ENCODE data around the gene SPDYE18. TPM values are rescaled to one million over a fixed set of nuclear protein-coding genes. Genes with fewer than 3 reads are reported as not detected.
"Not testable (repeated sequence)": the region's sequence is repeated elsewhere in the genome, so short reads cannot be mapped to it uniquely, and the experiment has no call there.

Gene SPDYE18, protein sequence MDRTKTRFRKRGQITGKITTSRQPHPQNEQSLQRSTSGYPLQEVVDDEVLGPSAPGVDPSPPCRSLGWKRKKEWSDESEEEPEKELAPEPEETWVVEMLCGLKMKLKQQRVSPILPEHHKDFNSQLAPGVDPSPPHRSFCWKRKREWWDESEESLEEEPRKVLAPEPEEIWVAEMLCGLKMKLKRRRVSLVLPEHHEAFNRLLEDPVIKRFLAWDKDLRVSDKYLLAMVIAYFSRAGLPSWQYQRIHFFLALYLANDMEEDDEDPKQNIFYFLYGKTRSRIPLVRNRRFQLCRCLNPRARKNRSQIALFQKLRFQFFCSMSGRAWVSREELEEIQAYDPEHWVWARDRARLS
- total RNA-seq (2022), result 0.47 TPM in 1 of 2 replicates, not detected in the other
- Bru-seq, nascent RNA, result percentile 23 among the genes with signal in this experiment
- BruChase-seq, experiment 1, labeled RNA remaining after a 6-hour chase, result percentile 18 among the genes with signal in this experiment
- percentile 22 among the genes with signal in this experiment for BruChase-seq, experiment 2, labeled RNA remaining after a 2-hour chase
- long read RNA-seq, partial matches to known transcripts, result 0 of 19 reads
- long read RNA-seq, other reads (novel, unspliced or antisense), result 19 of 19 reads

DNA sequence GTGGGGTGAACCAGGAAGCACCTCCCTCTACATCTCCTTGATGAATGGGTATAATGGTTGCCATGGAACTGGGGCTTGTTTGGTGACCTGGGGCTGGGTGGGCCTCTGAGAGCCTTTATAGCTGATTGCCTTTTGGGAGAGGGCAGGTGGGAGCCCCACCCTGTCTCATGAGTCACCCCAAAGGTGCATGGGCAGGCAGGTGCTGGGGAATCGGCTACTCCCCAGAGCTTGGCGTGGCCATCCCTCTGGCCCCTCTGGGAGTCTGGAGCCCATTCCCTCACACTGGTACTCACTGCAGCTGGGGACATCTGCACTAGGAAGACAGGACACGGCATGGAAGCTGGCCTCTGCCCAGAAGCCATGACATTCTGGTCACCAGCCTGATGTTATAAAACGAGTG lies at the start of gene SPDYE18:
TSS of gene SPDYE18 (minus strand) at position 2 of the 400 bp plus-strand sequence. CDS start 2,046 bp downstream, outside the sequence.
- CTCF ChIA-PET; H3K9me3 Mint-ChIP-seq (ENCODE audit: low read depth, unreplicated experiment): not testable (repeated sequence)

DNA sequence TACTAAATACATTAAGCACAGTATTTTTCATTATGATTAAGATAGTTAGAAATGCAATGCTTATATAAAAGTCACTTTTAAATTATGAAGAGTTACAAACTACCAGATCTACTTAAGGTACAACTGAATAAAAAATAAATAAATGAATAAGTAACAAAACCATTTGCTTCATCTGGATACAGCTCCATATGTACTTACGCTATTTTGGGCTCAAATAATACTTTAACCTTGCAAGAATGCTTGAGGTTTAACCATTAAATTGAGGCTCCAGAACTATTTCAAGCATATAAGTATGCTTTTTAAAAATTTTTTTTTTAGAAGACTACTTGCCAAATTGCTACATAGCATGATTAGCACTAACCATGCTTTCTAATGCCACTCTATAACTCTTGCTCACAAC lies 46.0 kb upstream of the SPDYE18 start:
- DNase-seq; H3K4me1 Mint-ChIP-seq (ENCODE audit: low read depth, unreplicated experiment); BruUV-seq (replicated peaks); H3K27me3 Mint-ChIP-seq (ENCODE audit: unreplicated experiment); CTCF ChIA-PET; H3K9me3 Mint-ChIP-seq (ENCODE audit: low read depth, unreplicated experiment); H3K4me3 Mint-ChIP-seq (ENCODE audit: low read depth, unreplicated experiment); H3K27ac Mint-ChIP-seq (ENCODE audit: unreplicated experiment); H3K36me3 Mint-ChIP-seq (ENCODE audit: insufficient read depth, unreplicated experiment); intact Hi-C loops (cut with micrococcal nuclease; ENCODE audit: unreplicated experiment): not testable (repeated sequence)

More for the DNA sequence above, at the start of gene SPDYE18:
- intact Hi-C loops (cut with micrococcal nuclease; ENCODE audit: unreplicated experiment); H3K36me3 Mint-ChIP-seq (ENCODE audit: insufficient read depth, unreplicated experiment); H3K27ac Mint-ChIP-seq (ENCODE audit: unreplicated experiment); H3K4me1 Mint-ChIP-seq (ENCODE audit: low read depth, unreplicated experiment); BruUV-seq (replicated peaks); DNase-seq; H3K4me3 Mint-ChIP-seq (ENCODE audit: low read depth, unreplicated experiment); H3K27me3 Mint-ChIP-seq (ENCODE audit: unreplicated experiment): not testable (repeated sequence)

DNA sequence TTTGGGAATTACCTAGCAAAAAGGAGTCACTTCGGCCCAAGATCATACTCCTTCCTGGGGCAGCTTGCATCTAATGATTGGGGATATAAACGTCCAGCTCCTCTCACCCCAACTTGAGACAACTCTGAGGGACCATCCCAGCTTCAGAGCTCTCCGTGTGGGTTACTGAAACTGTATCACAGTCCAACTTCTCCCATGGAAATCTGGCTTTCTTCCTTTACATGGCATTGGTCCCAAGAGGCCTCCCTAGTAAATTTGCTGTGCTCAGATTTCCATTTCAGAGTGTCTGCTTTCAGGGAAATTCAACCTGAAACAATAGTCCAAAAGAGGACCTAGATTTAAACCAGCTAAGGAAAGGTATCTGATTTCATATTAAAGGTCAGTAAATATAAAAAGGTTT lies 45.3 kb upstream of the SPDYE18 start:
- DNase-seq; H3K36me3 Mint-ChIP-seq (ENCODE audit: insufficient read depth, unreplicated experiment); H3K9me3 Mint-ChIP-seq (ENCODE audit: low read depth, unreplicated experiment); intact Hi-C loops (cut with micrococcal nuclease; ENCODE audit: unreplicated experiment); BruUV-seq (replicated peaks); H3K4me3 Mint-ChIP-seq (ENCODE audit: low read depth, unreplicated experiment); H3K27ac Mint-ChIP-seq (ENCODE audit: unreplicated experiment); H3K4me1 Mint-ChIP-seq (ENCODE audit: low read depth, unreplicated experiment); H3K27me3 Mint-ChIP-seq (ENCODE audit: unreplicated experiment); CTCF ChIA-PET: not testable (repeated sequence)

DNA sequence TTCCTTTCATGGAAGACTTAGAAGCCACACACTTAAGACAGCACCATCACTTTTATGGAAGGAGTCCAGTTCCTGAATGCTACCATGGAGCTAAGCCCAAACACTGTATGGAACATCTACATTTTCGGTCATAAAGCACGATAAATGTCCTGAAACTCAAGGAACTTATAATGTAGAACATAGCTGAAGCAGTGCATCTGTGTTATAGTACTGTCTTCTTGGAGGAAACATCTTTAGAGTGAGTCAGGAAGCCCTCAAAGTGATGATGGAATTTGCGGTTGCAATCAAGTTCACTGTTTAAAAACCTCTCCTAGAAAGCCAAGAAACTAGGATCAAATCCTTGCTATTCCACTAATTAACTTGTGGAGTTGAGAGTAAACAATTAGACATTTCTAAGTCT lies 43.5 kb upstream of the SPDYE18 start:
- CTCF ChIA-PET; H3K36me3 Mint-ChIP-seq (ENCODE audit: insufficient read depth, unreplicated experiment); H3K4me1 Mint-ChIP-seq (ENCODE audit: low read depth, unreplicated experiment); BruUV-seq (replicated peaks); intact Hi-C loops (cut with micrococcal nuclease; ENCODE audit: unreplicated experiment); H3K9me3 Mint-ChIP-seq (ENCODE audit: low read depth, unreplicated experiment); H3K4me3 Mint-ChIP-seq (ENCODE audit: low read depth, unreplicated experiment); DNase-seq; H3K27me3 Mint-ChIP-seq (ENCODE audit: unreplicated experiment); H3K27ac Mint-ChIP-seq (ENCODE audit: unreplicated experiment): not testable (repeated sequence)

DNA sequence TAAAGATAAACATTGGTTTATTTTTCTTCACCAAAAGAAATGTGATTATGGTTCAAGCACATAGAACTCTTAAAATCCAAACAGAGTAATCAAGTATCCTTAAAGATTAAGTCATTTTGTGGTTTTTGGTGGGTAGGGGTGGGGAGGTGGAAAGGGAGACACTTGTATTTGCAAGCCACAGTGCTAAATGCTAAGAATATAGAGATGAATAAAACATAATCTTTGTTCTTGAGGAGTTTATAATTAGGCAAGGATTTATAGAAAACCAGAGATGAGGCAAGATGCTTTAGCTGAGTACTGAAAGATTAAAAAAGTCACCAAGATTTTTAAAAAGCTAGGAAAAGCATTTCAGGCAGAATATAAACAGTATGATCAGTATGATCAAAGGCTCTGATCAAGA lies 40.3 kb upstream of the SPDYE18 start:
- BruUV-seq (replicated peaks); DNase-seq; intact Hi-C loops (cut with micrococcal nuclease; ENCODE audit: unreplicated experiment); H3K4me1 Mint-ChIP-seq (ENCODE audit: low read depth, unreplicated experiment); H3K4me3 Mint-ChIP-seq (ENCODE audit: low read depth, unreplicated experiment); H3K36me3 Mint-ChIP-seq (ENCODE audit: insufficient read depth, unreplicated experiment); H3K9me3 Mint-ChIP-seq (ENCODE audit: low read depth, unreplicated experiment); H3K27me3 Mint-ChIP-seq (ENCODE audit: unreplicated experiment); CTCF ChIA-PET; H3K27ac Mint-ChIP-seq (ENCODE audit: unreplicated experiment): not testable (repeated sequence)

DNA sequence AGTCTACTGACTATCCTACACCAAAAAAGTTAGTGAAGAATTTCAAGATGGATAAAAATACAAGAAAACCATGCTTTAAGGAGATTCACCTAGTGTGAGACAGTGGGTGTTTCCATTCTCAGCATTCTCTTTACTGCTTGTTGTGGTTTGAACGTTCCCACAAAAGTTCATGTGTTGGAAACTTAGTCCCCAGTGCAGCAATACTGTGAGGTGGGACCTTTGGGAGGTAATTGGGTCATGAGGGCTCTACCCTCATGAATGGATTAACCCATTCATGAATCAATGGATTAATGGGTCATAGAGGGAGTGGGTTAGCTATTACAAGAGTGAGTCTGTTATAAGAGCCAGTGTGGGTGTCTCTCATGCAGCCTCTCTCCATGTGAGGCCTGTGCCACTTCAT lies 38.8 kb upstream of the SPDYE18 start:
- H3K4me3 Mint-ChIP-seq (ENCODE audit: low read depth, unreplicated experiment); BruUV-seq (replicated peaks); CTCF ChIA-PET; H3K27ac Mint-ChIP-seq (ENCODE audit: unreplicated experiment); H3K27me3 Mint-ChIP-seq (ENCODE audit: unreplicated experiment); DNase-seq; H3K4me1 Mint-ChIP-seq (ENCODE audit: low read depth, unreplicated experiment); H3K36me3 Mint-ChIP-seq (ENCODE audit: insufficient read depth, unreplicated experiment); intact Hi-C loops (cut with micrococcal nuclease; ENCODE audit: unreplicated experiment); H3K9me3 Mint-ChIP-seq (ENCODE audit: low read depth, unreplicated experiment): not testable (repeated sequence)

DNA sequence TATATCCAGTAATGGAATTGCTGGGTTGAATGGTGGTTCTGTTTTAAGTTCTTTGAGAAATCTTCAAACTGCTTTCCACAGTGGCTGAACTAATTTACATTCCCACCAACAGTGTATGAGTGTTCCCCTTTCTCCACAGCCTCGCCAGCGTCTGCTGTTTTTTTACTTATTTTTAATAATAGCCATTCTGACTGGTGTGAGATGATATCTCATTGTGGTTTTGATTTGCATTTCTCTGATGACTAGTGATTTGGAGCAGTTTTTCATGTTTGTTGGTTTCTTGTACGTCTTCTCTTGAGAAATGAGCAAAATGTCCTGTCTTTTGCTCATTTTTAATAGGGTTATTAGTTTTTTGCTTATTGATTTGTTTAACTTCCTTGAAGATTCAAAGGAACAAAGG lies 38.1 kb upstream of the SPDYE18 start:
- CTCF ChIA-PET; intact Hi-C loops (cut with micrococcal nuclease; ENCODE audit: unreplicated experiment); H3K36me3 Mint-ChIP-seq (ENCODE audit: insufficient read depth, unreplicated experiment); H3K4me1 Mint-ChIP-seq (ENCODE audit: low read depth, unreplicated experiment); H3K4me3 Mint-ChIP-seq (ENCODE audit: low read depth, unreplicated experiment); H3K9me3 Mint-ChIP-seq (ENCODE audit: low read depth, unreplicated experiment); BruUV-seq (replicated peaks); DNase-seq; H3K27ac Mint-ChIP-seq (ENCODE audit: unreplicated experiment); H3K27me3 Mint-ChIP-seq (ENCODE audit: unreplicated experiment): not testable (repeated sequence)

DNA sequence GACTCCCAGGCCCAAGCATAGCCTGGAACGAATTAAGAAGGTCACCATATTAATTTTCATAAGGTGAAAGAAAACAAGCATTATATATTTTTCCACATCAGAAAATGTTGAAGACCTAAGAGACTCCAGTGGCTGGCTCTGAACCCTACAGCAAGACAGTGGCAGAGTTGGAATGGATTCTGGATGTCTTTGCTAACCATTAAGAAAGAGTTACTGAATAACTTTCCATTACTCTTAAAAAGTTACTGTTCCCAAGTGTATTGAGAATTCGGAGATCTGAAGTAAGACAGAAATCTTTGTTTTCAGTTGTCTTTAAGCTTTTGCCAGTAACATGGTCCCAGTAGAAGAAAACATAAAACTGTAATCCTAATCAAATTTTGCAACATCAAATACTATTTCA lies 29.9 kb upstream of the SPDYE18 start:
- H3K27ac Mint-ChIP-seq (ENCODE audit: unreplicated experiment); intact Hi-C loops (cut with micrococcal nuclease; ENCODE audit: unreplicated experiment); H3K4me3 Mint-ChIP-seq (ENCODE audit: low read depth, unreplicated experiment); H3K27me3 Mint-ChIP-seq (ENCODE audit: unreplicated experiment); H3K9me3 Mint-ChIP-seq (ENCODE audit: low read depth, unreplicated experiment); BruUV-seq (replicated peaks); CTCF ChIA-PET; DNase-seq; H3K4me1 Mint-ChIP-seq (ENCODE audit: low read depth, unreplicated experiment): not testable (repeated sequence)
- H3K36me3 Mint-ChIP-seq (ENCODE audit: insufficient read depth, unreplicated experiment), result peaks cover 11% of the 10 kb centered on the region

DNA sequence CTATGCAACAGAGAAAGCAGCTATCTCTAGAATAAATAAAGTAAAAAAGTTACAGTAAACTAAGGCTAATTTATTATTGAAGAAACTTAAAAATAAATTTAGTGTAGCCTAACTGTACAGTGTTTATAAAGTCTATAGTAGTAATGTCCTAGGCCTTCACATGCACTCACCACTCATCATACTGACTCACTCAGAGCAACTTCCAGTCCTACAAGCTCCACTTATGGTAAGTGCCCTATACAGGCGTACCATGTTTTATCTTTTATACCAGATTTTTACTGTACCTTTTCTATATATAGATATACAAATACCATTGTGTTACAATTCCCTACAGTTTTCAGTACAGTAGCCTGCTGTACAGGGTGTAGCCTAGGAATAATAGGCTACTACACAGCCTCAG lies 19.8 kb upstream of the SPDYE18 start:
- H3K27me3 Mint-ChIP-seq (ENCODE audit: unreplicated experiment); CTCF ChIA-PET; H3K4me3 Mint-ChIP-seq (ENCODE audit: low read depth, unreplicated experiment); H3K27ac Mint-ChIP-seq (ENCODE audit: unreplicated experiment); H3K9me3 Mint-ChIP-seq (ENCODE audit: low read depth, unreplicated experiment); H3K36me3 Mint-ChIP-seq (ENCODE audit: insufficient read depth, unreplicated experiment); BruUV-seq (replicated peaks); intact Hi-C loops (cut with micrococcal nuclease; ENCODE audit: unreplicated experiment); H3K4me1 Mint-ChIP-seq (ENCODE audit: low read depth, unreplicated experiment); DNase-seq: not testable (repeated sequence)

DNA sequence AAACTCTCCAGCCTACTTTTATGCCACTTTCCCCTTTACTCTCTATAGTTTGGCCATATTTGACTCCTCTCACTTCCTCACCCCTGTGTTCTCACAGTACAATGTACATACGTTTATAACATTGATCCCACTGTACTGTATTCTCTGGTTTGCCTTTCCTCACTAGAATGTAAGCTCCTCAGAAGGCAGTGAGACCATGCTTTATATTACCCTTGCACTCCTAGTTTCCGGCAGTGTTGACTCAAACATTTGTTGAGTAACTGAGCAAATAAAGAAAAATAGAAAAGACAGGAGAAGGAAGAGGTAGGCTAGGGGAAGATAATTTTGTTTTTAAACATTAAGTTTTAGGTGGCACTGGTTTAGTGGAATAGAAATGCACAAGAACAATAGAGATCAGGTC lies 17.9 kb upstream of the SPDYE18 start:
- intact Hi-C loops (cut with micrococcal nuclease; ENCODE audit: unreplicated experiment); H3K4me3 Mint-ChIP-seq (ENCODE audit: low read depth, unreplicated experiment); BruUV-seq (replicated peaks); CTCF ChIA-PET; H3K27me3 Mint-ChIP-seq (ENCODE audit: unreplicated experiment); H3K4me1 Mint-ChIP-seq (ENCODE audit: low read depth, unreplicated experiment); DNase-seq; H3K9me3 Mint-ChIP-seq (ENCODE audit: low read depth, unreplicated experiment); H3K27ac Mint-ChIP-seq (ENCODE audit: unreplicated experiment); H3K36me3 Mint-ChIP-seq (ENCODE audit: insufficient read depth, unreplicated experiment): not testable (repeated sequence)
